Cardiac muscle cell (in vitro differentiated cells and primary cell): Measurements from ENCODE around the gene TTC1. TPM values are rescaled to one million over a fixed set of nuclear protein-coding genes. Genes with fewer than 3 reads are reported as not detected.

Experiments used
- DNase-seq, 2 donors: peaks; one replicate each; pipeline versions ENCODE4 v3.0.0 to v3.0.0-alpha.2; 2010 to 2017; ENCODE audit warnings: low read depth in 1 of 2, low spot score in 1 of 2
- H3K27ac ChIP-seq: fragments of 200-600 bp; sonication (generic); 2 replicates; pipeline ENCODE4 v1.5.1; 2016
- H3K27me3 ChIP-seq: fragments of 200-600 bp; sonication (generic); 2 replicates; pipeline ENCODE4 v1.6.0; 2016; ENCODE audit warnings: control low read depth
- H3K36me3 ChIP-seq: fragments of 200-600 bp; sonication (generic); 2 replicates; pipeline ENCODE4 v1.5.1; 2016; ENCODE audit warnings: control low read depth
- H3K4me1 ChIP-seq: fragments of 200-600 bp; sonication (generic); 2 replicates; pipeline ENCODE4 v1.8.1; 2017; ENCODE audit warnings: low read depth, mild to moderate bottlenecking, mixed run types
- H3K4me3 ChIP-seq: fragments of 200-600 bp; sonication (generic); 2 replicates; pipeline ENCODE4 v1.5.1; 2016; ENCODE audit warnings: mild to moderate bottlenecking
- H3K9me3 ChIP-seq: fragments of 200-600 bp; sonication (generic); 2 replicates; pipeline ENCODE4 v1.5.1; 2017; ENCODE audit warnings: low read depth, mild to moderate bottlenecking, control low read depth
- polyA plus RNA-seq: library from polyadenylated mRNA; unstranded; fragments of >200 nt; fragmentation: Nextera tagmentation; extraction: Ambion mirVana; gene quantifications from 2 replicates; pipeline ENCODE4 v1.2.1, GENCODE V29; 2016
- total RNA-seq: library from RNA; depleted of rRNA; stranded (reverse); fragments of >200 nt; gene quantifications from 2 replicates; pipeline ENCODE4 v1.2.3, GENCODE V29; 2016
- TF ChIP-seq, protein P1 (sequence below): IDR thresholded peaks from 2 replicates; pipeline ENCODE4 v1.5.1; 2012; ENCODE audit warnings: low read depth, mild to moderate bottlenecking, low read length

Gene TTC1
- total and polyA plus RNA-seq, 2 experiments from 2014 or later = 28.1 to 54.6 TPM

DNA sequence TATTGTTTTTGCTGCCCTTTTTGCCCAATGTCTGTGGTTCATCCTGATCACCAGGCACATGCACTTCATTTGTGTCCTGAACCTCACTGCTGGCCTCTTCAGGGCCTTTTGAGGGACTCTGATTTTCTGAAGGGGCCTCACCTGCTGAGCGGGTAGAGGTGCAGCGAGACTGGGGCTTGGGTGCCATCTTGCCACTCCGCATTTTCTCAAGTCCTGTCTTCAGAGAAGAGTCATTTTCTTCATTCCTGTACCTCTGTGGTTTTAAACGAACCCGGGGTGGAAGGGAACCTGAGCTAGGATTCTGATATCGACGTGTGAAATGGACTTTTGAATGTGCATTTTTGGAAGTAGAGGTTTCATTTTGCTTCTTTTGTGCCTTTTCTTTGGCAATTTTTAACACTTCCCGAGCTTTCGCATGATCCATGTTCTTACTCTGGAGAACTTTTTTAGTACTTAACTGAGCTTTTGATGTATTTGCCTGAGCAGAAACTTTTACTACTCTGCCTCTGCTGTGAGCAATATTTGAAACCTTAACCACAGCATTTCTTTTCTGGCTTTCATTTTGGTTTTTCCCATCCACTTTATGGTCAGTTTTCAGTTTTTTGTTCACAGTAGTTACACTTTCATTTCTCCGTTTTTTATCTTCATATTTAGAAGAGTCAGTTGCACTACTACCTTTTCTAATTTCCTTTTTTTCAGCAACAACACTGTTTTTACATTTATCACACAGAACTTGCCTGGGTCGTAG is 84.2 kb downstream of the TTC1 start:
- Histone ChIP-seq H3K4me3 (no peak overlapping the region), H3K9me3 (no peaks in the 10 kb centered on the region), H3K27me3 (no peaks in the 10 kb centered on the region), H3K36me3 (peaks cover 3% of the 10 kb centered on the region), H3K4me1 (peaks cover 21% of the 10 kb centered on the region), H3K27ac (no peak overlapping the region)
- no peak for DNase-seq
- TF ChIP-seq, protein P1, sequence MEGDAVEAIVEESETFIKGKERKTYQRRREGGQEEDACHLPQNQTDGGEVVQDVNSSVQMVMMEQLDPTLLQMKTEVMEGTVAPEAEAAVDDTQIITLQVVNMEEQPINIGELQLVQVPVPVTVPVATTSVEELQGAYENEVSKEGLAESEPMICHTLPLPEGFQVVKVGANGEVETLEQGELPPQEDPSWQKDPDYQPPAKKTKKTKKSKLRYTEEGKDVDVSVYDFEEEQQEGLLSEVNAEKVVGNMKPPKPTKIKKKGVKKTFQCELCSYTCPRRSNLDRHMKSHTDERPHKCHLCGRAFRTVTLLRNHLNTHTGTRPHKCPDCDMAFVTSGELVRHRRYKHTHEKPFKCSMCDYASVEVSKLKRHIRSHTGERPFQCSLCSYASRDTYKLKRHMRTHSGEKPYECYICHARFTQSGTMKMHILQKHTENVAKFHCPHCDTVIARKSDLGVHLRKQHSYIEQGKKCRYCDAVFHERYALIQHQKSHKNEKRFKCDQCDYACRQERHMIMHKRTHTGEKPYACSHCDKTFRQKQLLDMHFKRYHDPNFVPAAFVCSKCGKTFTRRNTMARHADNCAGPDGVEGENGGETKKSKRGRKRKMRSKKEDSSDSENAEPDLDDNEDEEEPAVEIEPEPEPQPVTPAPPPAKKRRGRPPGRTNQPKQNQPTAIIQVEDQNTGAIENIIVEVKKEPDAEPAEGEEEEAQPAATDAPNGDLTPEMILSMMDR = no peak

DNA sequence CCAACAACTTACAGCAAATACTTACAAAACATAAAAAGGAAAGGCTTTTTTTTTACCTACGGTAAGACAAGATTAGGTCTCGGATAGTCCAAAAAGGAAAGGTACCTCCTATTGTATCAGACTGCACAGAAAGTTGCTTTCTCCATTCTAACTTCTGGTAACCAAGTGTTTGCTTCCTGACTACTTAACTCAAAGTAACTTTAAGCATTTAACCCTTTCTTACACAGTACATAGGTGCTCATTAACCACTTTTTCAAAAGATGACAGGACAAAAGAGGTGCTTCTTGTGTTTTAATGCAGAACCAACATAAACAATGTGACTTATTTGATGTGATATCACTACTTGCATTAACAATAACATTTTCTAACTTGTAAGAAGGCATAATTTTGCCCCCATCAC is 87.2 kb downstream of the TTC1 start:
- Histone ChIP-seq H3K27ac (no peak overlapping the region), H3K27me3 (no peaks in the 10 kb centered on the region), H3K4me1 (peaks cover 7% of the 10 kb centered on the region), H3K36me3 (peaks cover 8% of the 10 kb centered on the region), H3K9me3 (no peaks in the 10 kb centered on the region), H3K4me3 (no peak overlapping the region)
- DNase-seq = no peak
- TF ChIP-seq, protein P1 = no peak

DNA sequence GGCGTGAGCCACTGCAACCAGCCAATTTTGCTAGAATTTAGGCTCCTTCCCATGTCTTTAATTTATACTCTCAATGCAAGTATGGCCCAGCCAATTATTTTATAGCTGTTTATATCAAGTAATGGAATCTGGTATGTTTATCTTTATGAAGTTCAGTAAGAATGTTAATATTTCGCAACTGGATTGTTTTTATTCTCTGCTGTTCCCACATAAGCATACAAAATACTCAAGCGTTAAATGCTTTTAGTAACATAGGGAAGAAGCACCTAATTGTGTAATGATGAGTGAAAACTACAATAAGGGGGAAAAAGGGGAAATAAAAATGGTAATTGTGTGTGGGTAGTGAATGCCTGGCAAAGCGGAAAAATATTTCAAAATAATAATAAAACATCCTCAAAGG is 89.1 kb downstream of the TTC1 start:
- H3K27ac ChIP-seq = no peak overlapping the region
- no peak overlapping the region for H3K4me3 ChIP-seq
- DNase-seq = peak in 1 of 2 donors; percentile 28
- peaks cover 7% of the 10 kb centered on the region for H3K4me1 ChIP-seq
- no peaks in the 10 kb centered on the region for H3K27me3 ChIP-seq
- H3K9me3 ChIP-seq = no peaks in the 10 kb centered on the region
- peaks cover 10% of the 10 kb centered on the region for H3K36me3 ChIP-seq
- TF ChIP-seq, protein P1 = no peak

DNA sequence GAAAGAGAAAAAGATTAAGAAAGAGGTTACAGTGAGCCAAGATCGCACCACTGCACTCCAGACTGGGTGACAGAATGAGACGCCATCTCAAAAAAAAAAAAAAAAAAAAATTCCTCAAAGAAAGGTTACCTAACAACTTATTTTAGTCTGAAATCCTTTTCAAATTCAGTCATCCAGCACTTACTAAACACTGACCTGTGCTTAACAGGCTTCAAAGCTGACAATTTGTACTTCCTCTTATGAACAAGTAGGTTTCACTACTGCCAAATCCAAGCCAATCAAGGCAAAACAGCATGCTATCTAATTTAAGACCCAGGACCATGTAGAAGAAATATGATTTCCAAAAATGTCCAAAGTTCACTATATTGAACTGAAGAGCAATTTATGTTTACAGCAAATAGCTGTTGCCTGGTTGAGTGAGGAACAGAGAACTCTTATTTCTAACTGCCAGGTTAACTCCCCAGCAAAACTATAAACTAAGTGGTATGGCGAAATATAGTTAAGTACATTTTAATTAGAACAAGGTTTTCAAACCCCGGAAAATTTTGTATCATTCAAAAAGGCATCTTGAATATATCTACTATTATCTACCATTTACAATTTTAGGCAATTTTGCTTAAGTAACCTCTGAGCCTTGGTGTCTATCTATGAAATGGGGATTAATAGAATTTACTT is 96.9 kb downstream of the TTC1 start:
- peak overlapping the region; percentile 1 for H3K27ac ChIP-seq
- no peak for DNase-seq
- TF ChIP-seq, protein P1 = no peak
- no peak overlapping the region for H3K4me3 ChIP-seq
- H3K9me3 ChIP-seq = no peaks in the 10 kb centered on the region
- H3K4me1 ChIP-seq = no peaks in the 10 kb centered on the region
- peaks cover 6% of the 10 kb centered on the region for H3K36me3 ChIP-seq
- H3K27me3 ChIP-seq = no peaks in the 10 kb centered on the region

DNA sequence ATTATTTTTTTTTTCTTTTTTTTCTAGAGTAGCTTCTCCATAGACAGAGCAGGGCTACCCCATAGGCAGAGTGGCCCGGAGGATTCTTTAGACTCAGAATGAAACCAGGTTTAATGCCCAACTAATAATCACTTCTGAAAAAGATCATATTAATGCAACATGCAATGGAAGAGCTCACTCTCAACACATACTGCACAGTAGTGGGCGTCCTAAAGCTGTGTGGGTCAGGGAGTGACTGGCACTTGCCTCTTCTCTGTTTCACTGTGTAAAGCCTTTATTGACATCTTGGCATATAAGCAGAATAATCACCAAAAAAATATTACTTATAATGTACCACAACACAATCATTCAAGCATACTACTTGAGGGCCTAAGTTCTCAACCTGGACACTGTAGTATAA is 99.2 kb downstream of the TTC1 start:
- Histone ChIP-seq H3K4me1 (no peaks in the 10 kb centered on the region), H3K36me3 (no peaks in the 10 kb centered on the region), H3K27me3 (no peaks in the 10 kb centered on the region), H3K9me3 (no peaks in the 10 kb centered on the region), H3K4me3 (no peak overlapping the region), H3K27ac (no peak overlapping the region)
- DNase-seq = no peak
- TF ChIP-seq, protein P1 = no peak

Other genes with a start within 250 kb of the TTC1 start
- 1.8 and 2.9 TPM in 2 replicates for gene ADRA1B, start 92.7 kb upstream of the TTC1 start, total RNA-seq
- 0.79 and 0.84 TPM in 2 replicates for gene ADRA1B, start 92.7 kb upstream of the TTC1 start, polyA plus RNA-seq
- 23.7 and 32.2 TPM in 2 replicates for gene PWWP2A, start 110.3 kb downstream of the TTC1 start, total RNA-seq
- 17.9 and 19.9 TPM in 2 replicates for gene PWWP2A, start 110.3 kb downstream of the TTC1 start, polyA plus RNA-seq
- gene FABP6, start 220.4 kb downstream of the TTC1 start, total RNA-seq = not detected in 2 replicates
- 0.34 TPM in 1 of 2 replicates, not detected in the other for gene FABP6, start 220.4 kb downstream of the TTC1 start, polyA plus RNA-seq